HEK293 (cell line): ENCODE measurements around the gene SUPT4H1.

Experiments
- HOXA7 ChIP-seq: sonication (generic); formaldehyde crosslinking; IDR thresholded peaks from 2 replicates; pipeline ENCODE4 v1.8.1; 2022; ENCODE audit warnings: missing genetic modification reagents, borderline replicate concordance
- ZBTB1 ChIP-seq: fragments of 450-650 bp; formaldehyde crosslinking; IDR thresholded peaks from 2 replicates; pipeline ENCODE4 v1.5.1; 2016; ENCODE audit warnings: missing biosample characterization, missing genetic modification characterization
- ZNF23 ChIP-seq: fragments of 450-650 bp; formaldehyde crosslinking; IDR thresholded peaks from 2 replicates; pipeline ENCODE4 v1.5.1; 2016; ENCODE audit warnings: missing biosample characterization, missing genetic modification characterization, borderline replicate concordance
- ZNF274 ChIP-seq, 2 experiments: fragments of 200-500 bp in 1 of 2; fragments of 450-650 bp in 1 of 2; sonication (Bioruptor generic) in 1 of 2; formaldehyde crosslinking in 1 of 2; IDR thresholded peaks; 2 replicates each; pipeline versions ENCODE4 v1.5.1 to v1.6.1; 2014 to 2016; ENCODE audit warnings: borderline replicate concordance in 1 of 2, inconsistent platforms in 1 of 2, low read length in 1 of 2, missing biosample characterization in 1 of 2, missing genetic modification characterization in 1 of 2
- ZNF324 ChIP-seq: fragments of 450-650 bp; formaldehyde crosslinking; IDR thresholded peaks from 2 replicates; pipeline ENCODE4 v1.5.1; 2016; ENCODE audit warnings: missing biosample characterization, missing genetic modification characterization
- TF ChIP-seq, protein P1 (sequence below): fragments of 450-650 bp; formaldehyde crosslinking; IDR thresholded peaks from 2 replicates; pipeline ENCODE4 v1.5.1; 2016; ENCODE audit warnings: missing biosample characterization, missing genetic modification characterization

DNA sequence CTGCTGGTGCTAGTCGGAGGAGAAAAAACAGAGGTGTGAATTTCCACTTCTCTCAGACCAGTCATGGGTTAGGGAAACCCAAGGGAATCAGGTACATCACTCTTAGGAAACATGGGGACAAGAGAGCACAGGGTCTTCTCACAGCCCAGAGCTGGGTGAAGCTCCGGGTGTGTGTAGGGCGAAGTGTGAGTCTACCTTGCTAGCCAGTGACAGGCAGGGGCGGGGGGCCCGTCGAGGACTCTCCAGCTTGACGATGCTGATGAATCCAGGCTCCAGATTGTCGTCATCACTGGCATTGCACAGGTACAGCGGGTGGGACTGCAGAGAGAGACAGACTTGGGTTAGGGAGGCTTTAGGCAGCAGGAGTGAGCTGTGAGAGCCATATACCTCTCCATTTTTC lies 18.7 kb upstream of the SUPT4H1 start:
- TF ChIP-seq, protein P1, sequence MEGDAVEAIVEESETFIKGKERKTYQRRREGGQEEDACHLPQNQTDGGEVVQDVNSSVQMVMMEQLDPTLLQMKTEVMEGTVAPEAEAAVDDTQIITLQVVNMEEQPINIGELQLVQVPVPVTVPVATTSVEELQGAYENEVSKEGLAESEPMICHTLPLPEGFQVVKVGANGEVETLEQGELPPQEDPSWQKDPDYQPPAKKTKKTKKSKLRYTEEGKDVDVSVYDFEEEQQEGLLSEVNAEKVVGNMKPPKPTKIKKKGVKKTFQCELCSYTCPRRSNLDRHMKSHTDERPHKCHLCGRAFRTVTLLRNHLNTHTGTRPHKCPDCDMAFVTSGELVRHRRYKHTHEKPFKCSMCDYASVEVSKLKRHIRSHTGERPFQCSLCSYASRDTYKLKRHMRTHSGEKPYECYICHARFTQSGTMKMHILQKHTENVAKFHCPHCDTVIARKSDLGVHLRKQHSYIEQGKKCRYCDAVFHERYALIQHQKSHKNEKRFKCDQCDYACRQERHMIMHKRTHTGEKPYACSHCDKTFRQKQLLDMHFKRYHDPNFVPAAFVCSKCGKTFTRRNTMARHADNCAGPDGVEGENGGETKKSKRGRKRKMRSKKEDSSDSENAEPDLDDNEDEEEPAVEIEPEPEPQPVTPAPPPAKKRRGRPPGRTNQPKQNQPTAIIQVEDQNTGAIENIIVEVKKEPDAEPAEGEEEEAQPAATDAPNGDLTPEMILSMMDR (tag by site-specific recombination) = no peak
- TF ChIP-seq HOXA7 (CRISPR knock-in tag) (no peak), ZNF324 (tag by site-specific recombination) (no peak), ZNF23 (no peak), ZBTB1 (tag by site-specific recombination) (no peak), ZNF274 (IDR thresholded peaks at IDR 0.05; ENCODE audit: low read length) (no peak), ZNF274 (tag by site-specific recombination; IDR thresholded peaks at IDR 0.05; ENCODE audit: borderline replicate concordance) (no peak)
